MG63 (cell line): ENCODE data around the gene ACVRL1. TPM values are rescaled to one million over a fixed set of nuclear protein-coding genes. Genes with fewer than 3 reads are reported as not detected.

Experiments
- DNase-seq: peaks from one replicate; pipeline ENCODE4 v3.0.0-alpha.2; 2020
- H3K27me3 ChIP-seq: fragments of 250-450 bp; sonication (Bioruptor Pico); 2 replicates; pipeline ENCODE4 v1.5.1; 2020; ENCODE audit warnings: mild to moderate bottlenecking, moderate library complexity
- H3K36me3 ChIP-seq: fragments of 250-450 bp; sonication (Bioruptor Pico); 2 replicates; pipeline ENCODE4 v1.5.1; 2020; ENCODE audit warnings: mild to moderate bottlenecking, moderate library complexity
- H3K4me3 ChIP-seq: fragments of 250-450 bp; sonication (Bioruptor Pico); 2 replicates; pipeline ENCODE4 v1.5.1; 2020; ENCODE audit warnings: mild to moderate bottlenecking, moderate library complexity
- H3K9me3 ChIP-seq: fragments of 250-450 bp; sonication (Bioruptor Pico); 2 replicates; pipeline ENCODE4 v1.5.1; 2020; ENCODE audit warnings: mild to moderate bottlenecking, moderate library complexity
- total RNA-seq: library from RNA; depleted of rRNA; stranded (reverse); fragments of >200 nt; shearing (Covaris generic); gene quantifications from 2 replicates; pipeline ENCODE4 v1.2.3, GENCODE V29; 2014; ENCODE audit warnings: low replicate concordance

ACVRL1 gene
- total RNA-seq, 1 experiment from 2014 or later, result 1.4 TPM

DNA sequence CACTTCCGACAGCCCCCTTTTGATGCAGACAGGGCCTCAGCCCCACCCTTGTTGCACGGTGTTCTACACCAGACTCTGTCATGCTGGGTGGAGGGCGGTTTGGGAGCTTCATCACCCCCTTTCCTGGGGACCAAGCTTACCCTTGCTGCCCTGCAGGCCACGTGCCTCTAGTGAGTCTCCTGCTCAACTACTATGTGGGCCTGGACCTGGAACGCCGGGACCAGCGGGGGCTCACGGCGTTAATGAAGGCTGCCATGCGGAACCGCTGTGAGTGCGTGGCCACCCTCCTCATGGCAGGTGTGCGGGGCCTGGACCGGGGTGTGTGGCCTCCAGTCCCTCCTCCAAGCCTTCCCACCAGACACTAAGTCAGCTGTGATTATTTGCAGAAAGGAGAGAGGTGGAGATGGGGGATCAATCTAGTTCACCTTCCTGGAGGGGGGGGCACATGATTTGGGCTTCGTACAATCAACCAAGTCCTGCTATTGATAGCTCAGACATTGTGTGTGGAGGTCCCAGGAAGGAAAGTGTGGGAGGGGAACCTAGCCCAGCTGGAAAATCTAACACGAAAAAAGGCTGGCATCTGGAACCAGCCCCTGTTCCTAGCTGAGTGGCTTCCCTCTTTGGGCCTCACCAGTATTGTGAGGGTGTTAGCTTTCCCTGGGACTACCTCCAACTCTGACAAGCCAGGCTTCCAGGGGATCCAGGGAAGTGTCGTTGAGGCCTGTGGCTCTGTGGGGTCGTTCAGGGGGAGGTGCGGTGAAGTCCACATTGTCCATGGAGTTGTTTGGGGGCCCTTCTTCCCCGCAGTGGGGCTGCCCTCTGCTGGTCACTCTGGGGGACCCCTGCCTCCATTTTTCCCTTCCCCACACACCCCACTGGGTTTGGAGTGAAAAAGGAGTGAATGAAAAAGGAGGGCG, 17.8 kb upstream of the ACVRL1 start:
- Histone ChIP-seq H3K27me3 (no peaks in the 10 kb centered on the region), H3K4me3 (no peak overlapping the region), H3K9me3 (no peaks in the 10 kb centered on the region), H3K36me3 (no peaks in the 10 kb centered on the region)
- no peak for DNase-seq

DNA sequence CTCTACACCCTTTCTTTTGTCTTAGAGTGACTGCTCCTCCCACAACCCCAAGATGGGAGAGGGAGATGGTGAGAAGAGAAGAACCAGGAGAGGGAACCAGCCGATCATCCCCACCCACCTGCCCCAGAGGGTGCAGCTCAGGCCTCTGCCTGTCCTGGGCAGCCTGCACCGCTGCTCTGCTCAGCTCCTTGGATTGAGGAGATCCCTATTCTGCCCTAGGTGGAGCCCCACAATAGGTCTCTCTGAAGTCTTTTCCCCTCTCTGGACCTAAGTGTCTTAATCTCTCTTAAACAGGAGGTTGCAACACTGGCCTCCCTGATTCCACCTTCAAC, 17.2 kb upstream of the ACVRL1 start:
- no peak overlapping the region for H3K4me3 ChIP-seq
- H3K27me3 ChIP-seq, result no peaks in the 10 kb centered on the region
- no peak for DNase-seq
- no peaks in the 10 kb centered on the region for H3K9me3 ChIP-seq
- H3K36me3 ChIP-seq, result no peaks in the 10 kb centered on the region

DNA sequence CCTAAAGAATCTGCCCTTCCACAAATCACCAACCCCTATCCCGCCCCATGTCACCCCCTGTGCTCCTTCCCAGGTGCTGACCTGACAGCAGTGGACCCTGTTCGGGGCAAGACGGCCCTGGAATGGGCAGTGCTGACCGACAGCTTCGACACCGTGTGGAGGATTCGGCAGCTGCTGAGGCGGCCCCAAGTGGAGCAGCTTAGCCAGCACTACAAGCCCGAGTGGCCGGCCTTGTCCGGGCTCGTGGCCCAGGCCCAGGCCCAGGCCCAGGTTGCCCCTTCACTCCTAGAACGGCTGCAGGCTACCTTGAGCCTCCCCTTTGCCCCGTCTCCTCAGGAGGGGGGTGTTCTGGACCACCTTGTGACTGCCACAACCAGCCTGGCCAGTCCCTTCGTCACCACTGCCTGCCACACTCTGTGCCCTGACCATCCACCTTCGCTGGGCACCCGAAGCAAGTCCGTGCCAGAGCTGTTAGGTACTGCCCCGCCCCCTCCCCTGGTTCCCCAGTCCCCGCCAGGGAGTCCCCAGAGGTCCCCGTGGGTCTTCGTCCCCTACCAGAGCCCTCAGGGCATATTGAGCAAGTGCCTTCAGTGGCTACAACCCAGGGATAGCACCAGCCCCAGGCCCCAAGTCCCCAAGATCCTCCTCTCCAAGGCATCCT, 16.7 kb upstream of the ACVRL1 start:
- Histone ChIP-seq H3K9me3 (no peaks in the 10 kb centered on the region), H3K27me3 (no peaks in the 10 kb centered on the region), H3K4me3 (no peak overlapping the region), H3K36me3 (no peaks in the 10 kb centered on the region)
- DNase-seq, result no peak

DNA sequence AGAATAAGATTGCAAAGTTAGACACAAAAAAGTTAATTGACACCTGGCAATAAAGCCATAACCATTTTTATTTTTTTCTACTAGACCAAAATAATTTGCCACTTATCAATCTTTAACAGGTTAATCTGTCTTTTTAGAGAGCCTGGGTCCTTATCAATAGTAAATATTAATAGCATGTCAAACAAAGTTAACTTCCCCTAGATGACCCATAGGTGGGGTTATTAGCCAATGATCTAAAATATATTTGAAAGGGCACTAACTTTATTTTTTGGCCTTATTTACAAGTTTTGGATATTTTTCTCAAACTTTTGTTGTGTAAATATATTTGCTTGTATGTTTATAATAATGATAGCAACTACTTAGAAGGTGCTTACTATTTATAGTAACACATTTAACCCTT, 15.5 kb upstream of the ACVRL1 start:
- DNase-seq, result no peak
- Histone ChIP-seq H3K27me3 (no peaks in the 10 kb centered on the region), H3K36me3 (no peaks in the 10 kb centered on the region), H3K4me3 (no peak overlapping the region), H3K9me3 (no peaks in the 10 kb centered on the region)

DNA sequence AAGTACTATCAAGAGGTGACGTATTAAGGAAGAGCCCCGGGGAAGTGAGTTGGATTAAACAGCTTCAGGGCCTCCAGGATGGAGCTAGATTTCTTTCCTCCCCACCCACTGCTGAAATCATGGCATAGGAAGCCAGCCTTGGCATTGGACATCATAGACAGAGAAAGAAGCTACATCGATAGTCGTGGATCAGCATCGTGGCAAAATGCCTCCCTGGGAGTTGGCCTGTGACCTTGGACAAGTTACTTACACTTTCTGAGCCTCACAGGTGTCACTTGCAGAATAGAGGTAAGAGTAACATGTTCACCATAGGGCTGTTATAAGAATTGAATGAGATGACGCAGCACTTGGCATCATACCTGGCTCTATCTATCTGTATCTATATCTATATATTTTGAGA, 13.5 kb upstream of the ACVRL1 start:
- Histone ChIP-seq H3K36me3 (no peaks in the 10 kb centered on the region), H3K4me3 (no peak overlapping the region), H3K27me3 (no peaks in the 10 kb centered on the region), H3K9me3 (no peaks in the 10 kb centered on the region)
- DNase-seq, result no peak

DNA sequence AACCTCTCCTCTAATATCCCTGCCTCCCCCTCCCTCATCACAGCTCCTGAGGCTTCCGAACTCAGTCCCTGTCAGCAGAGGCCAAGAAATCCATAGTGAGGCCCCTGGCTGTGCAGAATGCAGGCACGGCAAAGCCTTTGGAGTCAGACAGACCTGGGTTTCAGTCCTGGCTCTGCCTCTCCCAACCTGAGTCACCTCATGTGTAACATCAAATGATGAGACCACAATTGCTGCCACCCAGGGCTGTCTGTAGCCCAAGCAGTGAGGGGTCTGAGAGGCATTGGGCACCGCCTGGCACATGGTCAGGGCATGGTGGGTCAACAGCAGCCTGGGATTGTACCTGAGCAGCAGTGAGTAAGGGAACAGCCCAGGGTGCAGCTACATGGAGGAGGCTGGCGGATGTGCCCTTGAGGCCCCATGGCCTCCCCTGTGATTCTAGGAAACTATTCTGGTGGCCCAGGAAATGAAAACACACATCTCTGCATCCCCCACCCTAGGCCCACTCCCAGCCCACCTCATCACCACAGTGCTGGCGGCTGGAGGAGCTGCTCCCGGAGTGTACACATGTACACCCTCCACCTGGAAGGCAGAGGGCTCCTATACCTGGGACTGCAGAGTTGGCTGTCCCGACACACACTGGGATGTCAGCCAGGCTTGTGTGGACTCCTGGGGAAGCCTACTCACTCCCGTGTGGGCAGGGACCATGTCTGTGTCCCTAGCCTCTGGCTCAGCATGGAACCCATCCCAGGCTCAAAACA, 11.7 kb upstream of the ACVRL1 start:
- DNase-seq, result no peak
- Histone ChIP-seq H3K36me3 (no peaks in the 10 kb centered on the region), H3K9me3 (no peaks in the 10 kb centered on the region), H3K27me3 (no peaks in the 10 kb centered on the region), H3K4me3 (no peak overlapping the region)

DNA sequence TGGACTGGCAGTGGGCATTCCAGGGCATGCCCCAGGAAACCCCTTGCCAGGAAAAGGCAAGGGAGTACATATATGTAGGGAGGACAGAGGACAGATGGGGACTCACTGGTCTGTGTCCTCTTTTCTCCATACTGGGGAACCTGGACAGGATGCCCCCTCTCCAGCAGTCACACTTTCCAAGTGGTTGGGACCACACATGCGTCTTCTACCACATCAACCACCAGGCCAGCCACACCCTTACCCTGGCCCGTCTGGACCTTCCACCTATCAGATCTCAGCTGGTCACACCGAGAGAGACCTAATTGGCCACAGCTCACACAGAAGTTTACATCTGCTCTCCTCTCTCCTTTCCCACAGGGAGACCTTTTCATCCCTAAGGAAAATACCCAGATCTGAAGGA, 11.1 kb upstream of the ACVRL1 start:
- no peaks in the 10 kb centered on the region for H3K27me3 ChIP-seq
- no peak for DNase-seq
- H3K9me3 ChIP-seq, result no peaks in the 10 kb centered on the region

DNA sequence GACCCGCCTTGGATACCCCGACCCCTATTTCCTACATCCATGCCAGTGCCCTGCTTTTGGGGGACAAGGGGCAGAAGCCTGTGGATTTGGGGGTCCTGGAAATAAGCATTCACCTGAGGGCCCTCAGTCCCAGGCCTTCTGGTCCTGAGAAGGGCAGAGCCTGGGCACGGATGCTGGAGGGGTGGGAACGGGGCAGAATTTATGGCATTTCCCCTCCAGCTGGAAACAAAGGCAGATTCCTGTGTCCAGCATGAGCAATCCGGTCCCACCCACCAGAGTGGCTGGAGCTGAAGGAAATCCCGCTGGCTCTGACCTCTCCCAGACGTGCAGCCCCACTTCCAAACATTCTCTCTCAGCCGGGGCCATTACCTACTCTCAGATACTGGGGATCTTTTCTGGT, 10.1 kb upstream of the ACVRL1 start:
- no peaks in the 10 kb centered on the region for H3K27me3 ChIP-seq
- DNase-seq, result no peak

More for the DNA sequence above, 11.1 kb upstream of the ACVRL1 start:
- no peak overlapping the region for H3K4me3 ChIP-seq
- H3K36me3 ChIP-seq, result no peaks in the 10 kb centered on the region

DNA sequence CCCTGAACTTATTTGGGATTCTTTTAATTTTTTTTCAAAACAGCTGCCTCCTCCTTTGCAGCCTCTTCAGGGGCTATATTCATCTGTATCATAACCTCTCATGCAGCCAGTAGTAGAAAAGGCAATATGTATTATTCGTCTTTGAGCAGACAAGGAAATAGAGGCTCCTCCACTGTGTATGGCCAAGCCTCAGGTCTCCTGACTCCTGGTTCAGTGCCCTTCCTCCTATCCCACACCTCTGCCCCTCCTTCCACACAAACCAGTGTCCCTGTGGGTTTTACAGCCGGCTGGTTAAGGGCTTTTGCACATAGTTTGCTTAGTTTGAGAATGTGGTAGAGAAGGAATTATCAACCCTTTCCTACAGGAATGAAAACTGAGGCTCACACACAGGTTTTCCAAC, 8.8 kb upstream of the ACVRL1 start:
- H3K36me3 ChIP-seq, result no peaks in the 10 kb centered on the region
- H3K4me3 ChIP-seq, result no peak overlapping the region
- no peak for DNase-seq
- no peaks in the 10 kb centered on the region for H3K9me3 ChIP-seq
- no peaks in the 10 kb centered on the region for H3K27me3 ChIP-seq

More for the DNA sequence above, 10.1 kb upstream of the ACVRL1 start:
- no peaks in the 10 kb centered on the region for H3K36me3 ChIP-seq
- no peaks in the 10 kb centered on the region for H3K9me3 ChIP-seq
- no peak overlapping the region for H3K4me3 ChIP-seq

DNA sequence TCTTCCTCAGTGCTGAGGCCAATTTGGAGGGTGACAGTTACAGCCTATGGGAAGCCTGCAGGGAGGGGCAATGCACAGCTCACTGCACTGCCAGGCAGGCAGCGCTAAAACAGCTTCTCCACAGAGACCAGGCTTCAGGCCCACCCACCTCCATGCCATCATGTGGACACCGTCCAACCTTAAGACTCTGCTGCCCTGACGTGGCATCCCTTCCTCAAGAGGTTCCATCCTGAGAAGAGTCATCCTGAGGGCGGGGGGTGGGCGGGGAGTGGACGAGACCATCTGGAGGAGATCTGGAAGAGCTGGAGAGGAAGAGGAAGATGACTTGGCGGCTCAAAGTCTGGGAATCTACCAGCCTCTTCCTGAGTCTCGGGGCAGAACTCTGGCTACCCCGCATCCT, 8.4 kb upstream of the ACVRL1 start:
- H3K36me3 ChIP-seq, result no peaks in the 10 kb centered on the region
- DNase-seq, result peak; percentile 70
- no peaks in the 10 kb centered on the region for H3K27me3 ChIP-seq
- no peaks in the 10 kb centered on the region for H3K9me3 ChIP-seq
- H3K4me3 ChIP-seq, result no peak overlapping the region

DNA sequence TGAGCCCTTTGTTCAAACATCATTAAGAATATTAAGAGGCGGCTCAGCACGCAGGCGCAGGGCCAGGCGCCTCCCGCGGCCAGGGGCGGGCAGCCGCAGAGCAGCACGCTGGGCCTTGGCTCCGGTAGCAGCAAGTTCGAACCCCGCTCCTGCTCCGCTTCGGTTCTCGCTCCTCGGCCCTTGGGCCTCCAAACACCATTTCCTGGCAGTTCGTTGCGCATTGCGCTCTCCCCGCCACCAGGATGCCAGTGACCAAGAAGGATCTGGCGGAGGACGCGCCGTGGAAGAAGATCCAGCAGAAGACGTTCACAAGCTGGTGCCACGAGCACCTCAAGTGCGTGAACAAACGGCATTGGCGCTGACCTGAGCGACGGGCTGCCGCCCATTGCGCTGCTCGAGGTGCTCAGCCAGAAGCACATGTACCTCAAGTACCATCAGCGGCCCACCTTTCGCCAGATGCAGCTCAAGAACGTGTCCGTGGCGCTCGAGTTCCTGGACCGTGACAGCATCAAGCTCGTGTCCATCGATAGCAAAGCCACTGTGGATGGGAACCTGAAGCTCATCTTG, 6.9 kb upstream of the ACVRL1 start:
- Histone ChIP-seq H3K36me3 (no peaks in the 10 kb centered on the region), H3K9me3 (no peaks in the 10 kb centered on the region), H3K27me3 (no peaks in the 10 kb centered on the region), H3K4me3 (no peak overlapping the region)
- DNase-seq, result no peak

DNA sequence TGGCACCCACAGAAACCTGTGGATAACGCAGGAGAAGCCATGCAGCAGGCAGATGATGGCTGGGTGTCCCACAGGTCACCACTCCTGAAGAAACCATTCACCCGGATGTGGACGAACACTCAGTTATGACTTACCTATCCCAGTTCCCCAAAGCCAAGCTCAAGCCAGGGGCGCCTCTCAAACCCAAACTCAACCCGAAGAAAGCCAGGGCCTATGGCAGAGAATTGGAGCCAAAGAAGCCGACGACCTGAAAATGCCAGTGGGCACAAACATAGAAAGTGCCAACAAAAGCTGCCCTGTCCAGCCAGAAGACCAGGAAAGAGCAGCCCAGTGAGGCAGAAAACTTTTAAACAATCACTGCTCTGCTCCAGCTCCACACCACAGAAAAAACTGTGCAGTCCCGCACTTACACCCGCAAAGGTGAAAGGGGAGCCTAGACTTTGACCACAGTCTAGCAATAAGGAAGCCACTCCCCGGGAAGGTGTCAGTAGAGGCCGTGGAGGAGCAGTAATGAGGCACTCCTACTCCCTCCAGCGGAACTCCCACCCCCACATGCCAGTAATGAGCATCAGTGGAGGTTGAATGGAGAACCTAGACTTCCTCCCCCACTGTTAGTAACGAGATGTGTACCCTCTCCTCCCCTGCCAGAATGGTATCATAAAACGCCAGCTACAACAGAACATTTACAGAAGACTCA, 6.0 kb upstream of the ACVRL1 start:
- no peaks in the 10 kb centered on the region for H3K27me3 ChIP-seq
- DNase-seq, result no peak

DNA sequence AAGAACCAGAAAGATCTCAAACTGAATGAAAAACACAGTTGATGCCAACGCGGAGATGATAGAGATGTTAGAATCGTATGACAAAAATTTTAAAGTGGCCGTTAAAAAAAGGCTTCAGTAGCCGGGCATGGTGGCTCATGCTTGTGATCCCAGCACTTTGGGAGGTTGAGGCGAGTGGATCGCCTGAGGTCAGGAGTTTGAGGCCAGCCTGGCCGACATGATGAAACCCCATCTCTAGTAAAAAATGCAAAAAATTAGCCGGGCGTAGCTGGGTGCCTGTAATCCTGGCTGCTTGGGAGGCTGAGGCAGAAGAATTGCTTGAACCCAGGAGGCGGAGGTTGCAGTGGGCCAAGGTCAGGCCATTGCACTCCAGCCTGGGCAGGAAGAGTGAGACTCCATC, 5.4 kb upstream of the ACVRL1 start:
- H3K36me3 ChIP-seq, result no peaks in the 10 kb centered on the region
- H3K9me3 ChIP-seq, result no peaks in the 10 kb centered on the region
- no peak for DNase-seq

More for the DNA sequence above, 6.0 kb upstream of the ACVRL1 start:
- Histone ChIP-seq H3K4me3 (no peak overlapping the region), H3K36me3 (no peaks in the 10 kb centered on the region), H3K9me3 (no peaks in the 10 kb centered on the region)

DNA sequence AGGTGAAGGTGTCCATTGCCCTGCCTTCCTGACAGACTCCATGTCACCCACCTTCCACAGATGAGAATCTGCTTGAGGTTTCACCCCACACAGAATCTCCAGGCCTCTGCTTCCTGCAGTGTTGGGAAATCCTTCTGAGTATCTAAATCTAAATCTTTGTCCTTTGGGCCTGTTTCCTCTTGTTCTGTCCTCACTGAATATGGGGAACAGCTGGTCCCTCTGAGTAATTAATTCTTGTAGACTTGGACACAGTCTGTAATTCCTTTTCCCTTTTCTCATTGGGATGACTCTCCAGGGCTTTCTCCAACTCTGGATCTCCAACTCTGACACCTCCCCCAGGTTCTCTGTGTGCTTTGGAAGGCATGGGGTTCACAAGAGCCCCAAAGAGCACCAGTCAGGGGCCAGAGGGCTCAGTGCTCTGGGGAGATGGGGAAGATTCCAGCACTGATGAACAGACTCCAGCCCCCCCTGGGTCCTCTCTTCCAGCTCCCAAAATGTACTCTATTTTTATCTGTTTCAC, 2.3 kb upstream of the ACVRL1 start:
- H3K4me3 ChIP-seq, result no peak overlapping the region
- no peaks in the 10 kb centered on the region for H3K36me3 ChIP-seq
- no peaks in the 10 kb centered on the region for H3K9me3 ChIP-seq
- no peak for DNase-seq
- H3K27me3 ChIP-seq, result no peaks in the 10 kb centered on the region

More for the DNA sequence above, 5.4 kb upstream of the ACVRL1 start:
- H3K27me3 ChIP-seq, result no peaks in the 10 kb centered on the region
- no peak overlapping the region for H3K4me3 ChIP-seq

DNA sequence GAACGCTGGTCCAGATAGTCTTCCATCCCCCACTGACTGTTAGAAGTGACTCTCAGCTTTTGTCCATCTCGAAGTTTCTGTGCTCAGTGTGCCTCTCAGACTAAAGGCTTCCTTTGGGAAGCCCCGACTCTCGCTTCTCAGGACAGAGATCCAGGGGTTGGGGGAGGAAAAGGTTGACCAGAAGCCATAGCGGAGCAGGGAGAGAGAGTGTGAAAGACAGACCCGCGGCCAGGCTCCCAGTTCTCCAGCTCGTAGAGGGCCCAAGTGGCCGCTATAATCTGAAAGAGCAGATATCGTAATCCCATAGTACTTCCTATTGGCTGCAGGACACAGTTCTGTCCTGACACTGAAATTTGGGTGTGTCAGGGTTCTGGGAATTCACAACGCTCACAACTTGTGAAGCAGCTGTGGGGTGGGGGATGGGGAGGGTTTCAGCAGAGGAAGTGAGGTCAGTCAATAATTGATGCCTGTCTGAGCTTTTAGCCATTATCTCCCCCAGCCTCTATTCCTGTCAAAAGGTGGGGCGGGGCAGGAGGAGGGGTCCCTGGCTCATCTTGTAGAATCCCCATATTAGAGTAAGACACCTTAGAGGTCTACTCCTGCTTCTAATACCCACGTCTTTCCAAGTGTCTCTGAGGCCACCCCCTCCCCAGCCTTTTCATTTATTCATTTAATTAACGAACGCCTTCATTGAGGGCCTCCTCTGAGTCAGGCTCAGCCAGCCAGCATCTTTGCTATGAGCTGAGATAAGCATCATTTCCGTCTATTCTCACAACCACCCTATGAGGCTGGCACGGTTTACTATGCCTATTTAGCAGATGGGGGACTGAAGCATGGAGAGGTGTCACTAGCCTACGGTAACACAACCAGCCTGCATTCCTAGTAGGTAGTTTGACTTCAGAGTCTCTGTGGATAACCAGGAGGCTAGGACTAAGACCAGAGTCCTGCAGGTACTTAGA, 1.6 kb upstream of the ACVRL1 start:
- H3K36me3 ChIP-seq, result no peaks in the 10 kb centered on the region
- no peak for DNase-seq
- no peaks in the 10 kb centered on the region for H3K27me3 ChIP-seq
- no peaks in the 10 kb centered on the region for H3K9me3 ChIP-seq
- H3K4me3 ChIP-seq, result no peak overlapping the region
